K562 (cell line): Measurements from ENCODE around the gene LRCOL1. TPM values are rescaled to one million over a fixed set of nuclear protein-coding genes. Genes with fewer than 3 reads are reported as not detected.

Experiments
- ATAC-seq: fragments of 200-7000 bp; cut with Tn5 transposase; 3 replicates; pipeline ENCODE4 v1.9.1; 2020; ENCODE audit warnings: moderate library complexity
- BruUV-seq: library from RNA; stranded (reverse); fragments of 400-500 nt; replicated peaks from 2 replicates; lab custom pipeline; 2021; lab: Mats Ljungman, UMichigan
- CTCF ChIA-PET: fragments of 300-600 bp; formaldehyde crosslinking; extraction: SDS; loops from one replicate; lab custom pipeline; 2021; ENCODE audit warnings: low intra/inter-chr PET ratio; lab: Yijun Ruan, JAX
- POLR2A ChIA-PET: fragments of 300-600, 350-650 bp; sonication (Branson Sonifier 250); formaldehyde crosslinking; extraction: SDS; loops from one replicate; lab custom pipeline; 2021; ENCODE audit warnings: antibody characterized with exemption, inconsistent platforms; lab: Yijun Ruan, JAX
- DNase-seq, 4 experiments: peaks; one replicate each; pipeline versions ENCODE4 v3.0.0 to v3.0.0-alpha.2; 2011 to 2018; ENCODE audit warnings: low spot score in 3 of 4, mixed read lengths in 3 of 4; ENCODE audit errors: extremely low read depth in 1 of 4
- FAIRE-seq: peaks from 2 replicates; lab custom pipeline; 2011; peaks lifted over from hg19 to GRCh38; lab: Jason Lieb, UNC
- H2AFZ ChIP-seq: 2 replicates; pipeline ENCODE4 v1.6.0; 2011; ENCODE audit warnings: low read depth, low read length, control low read depth, inconsistent platforms
- H3K27ac ChIP-seq: fragments of 200-600 bp; 3 replicates; pipeline ENCODE4 v1.8.0; 2011; ENCODE audit warnings: low read depth, mild to moderate bottlenecking, control low read depth, inconsistent platforms, low read length, moderate library complexity, mixed read lengths; ENCODE audit errors: extremely low read depth
- H3K27me3 ChIP-seq, 2 experiments: fragments of 300-600 bp in 1 of 2; 2 replicates in 1 of 2; 3 replicates in 1 of 2; pipeline versions ENCODE4 v1.6.0 to v1.8.0; 2011; ENCODE audit warnings: inconsistent platforms in 2 of 2, low read length in 2 of 2, mild to moderate bottlenecking in 1 of 2, mixed read lengths in 1 of 2, moderate library complexity in 1 of 2; ENCODE audit not compliant: control insufficient read depth in 2 of 2, insufficient read depth in 2 of 2
- H3K36me3 ChIP-seq: fragments of 300-600 bp; 3 replicates; pipeline ENCODE4 v1.8.0; 2011; ENCODE audit warnings: mild to moderate bottlenecking, low read length, inconsistent platforms; ENCODE audit not compliant: control insufficient read depth, insufficient read depth
- H3K4me1 ChIP-seq, 2 experiments: fragments of 200-600 bp in 1 of 2; replicated peaks in 1 of 2; 2 replicates in 1 of 2; 3 replicates in 1 of 2; pipeline versions ENCODE4 v1.5.1 to v1.8.0; 2011; ENCODE audit warnings: inconsistent platforms in 2 of 2, low read length in 2 of 2, mild to moderate bottlenecking in 1 of 2, mixed read lengths in 1 of 2, moderate library complexity in 1 of 2; ENCODE audit not compliant: control insufficient read depth in 2 of 2, insufficient read depth in 2 of 2
- H3K4me2 ChIP-seq: 2 replicates; pipeline ENCODE4 v1.6.1; 2011; ENCODE audit warnings: low read length, control low read depth, inconsistent platforms, mixed read lengths; ENCODE audit not compliant: insufficient read depth
- H3K4me3 ChIP-seq: fragments of 200-600 bp; sonication (generic), shearing (Covaris generic); 2 replicates; pipeline ENCODE4 v1.5.1; 2016; ENCODE audit warnings: control low read depth, inconsistent platforms
- H3K79me2 ChIP-seq: fragments of 200-600 bp; 3 replicates; pipeline ENCODE4 v1.8.0; 2011; ENCODE audit warnings: low read length, inconsistent platforms; ENCODE audit not compliant: control insufficient read depth, insufficient read depth
- H3K9ac ChIP-seq, 2 experiments: 2 replicates each; pipeline versions ENCODE4 v1.6.0 to v1.6.1; 2011; ENCODE audit warnings: low read depth in 2 of 2, low read length in 2 of 2, control low read depth in 1 of 2, inconsistent platforms in 1 of 2, mild to moderate bottlenecking in 1 of 2, mixed read lengths in 1 of 2; ENCODE audit not compliant: insufficient read depth in 1 of 2
- H3K9me1 ChIP-seq: one replicate; pipeline ENCODE4 v1.6.0; 2011; ENCODE audit warnings: inconsistent platforms, mild to moderate bottlenecking, low read length, moderate library complexity; ENCODE audit not compliant: control insufficient read depth, insufficient read depth
- H3K9me3 ChIP-seq: replicated peaks from 2 replicates; pipeline ENCODE4 v1.5.1; 2011; ENCODE audit warnings: low read depth, low read length, inconsistent platforms; ENCODE audit not compliant: control insufficient read depth, insufficient read depth
- H4K20me1 ChIP-seq: replicated peaks from 2 replicates; pipeline ENCODE4 v1.6.1; 2011; ENCODE audit warnings: low read length, inconsistent platforms, mixed read lengths; ENCODE audit not compliant: control insufficient read depth, insufficient read depth
- BRF2 ChIP-seq: IDR thresholded peaks from 3 replicates; pipeline ENCODE4 v1.6.1; 2011; ENCODE audit warnings: borderline replicate concordance, mild to moderate bottlenecking; ENCODE audit not compliant: insufficient read length, insufficient read depth
- SNRNP70 ChIP-seq: fragments of 200-400 bp; formaldehyde crosslinking; optimal IDR thresholded peaks from 2 replicates; pipeline ENCODE3; 2017; ENCODE audit warnings: low read depth, low read length
- ZNF121 ChIP-seq: sonication (generic); formaldehyde crosslinking; conservative IDR thresholded peaks from 2 replicates; pipeline ENCODE4 v1.8.0; 2022; ENCODE audit warnings: missing genetic modification reagents
- ZNF583 ChIP-seq: fragments of 250-450 bp; sonication (Bioruptor Pico); IDR thresholded peaks from 2 replicates; pipeline ENCODE4 v1.4.0; 2020
- WGBS: fragments of 100-300 bp; shearing (Covaris generic); methylation state at CpG from one replicate; pipeline ENCODE4 v1.1.6; 2016; ENCODE audit warnings: low coverage, mixed read lengths; ENCODE audit not compliant: insufficient coverage; ENCODE audit errors: missing lambda C conversion rate; 5-methylcytosine and 5-hydroxymethylcytosine counted together
- in situ Hi-C: fragments of 300-500 bp; cut with MboI; formaldehyde crosslinking; loops from 4 replicates; pipeline ENCODE4 v1.15.0; 2018; ENCODE audit warnings: inconsistent platforms, mixed read lengths
- intact Hi-C: fragments of 100-400 bp; cut with micrococcal nuclease; formaldehyde crosslinking; loops from 2 replicates; pipeline ENCODE4 v1.14.2; 2022
- polyA plus RNA-seq, 8 experiments: library from polyadenylated mRNA; depleted of rRNA in 4 of 8; stranded (reverse) in 5 of 8; unstranded in 3 of 8; fragments of >200 nt; fragmentation: Nextera tagmentation in 2 of 8; fragmentation: Illumina TruSeq in 1 of 8; extraction: Ambion mirVana in 2 of 8; extraction: Trizol in 1 of 8; gene quantifications; 2 replicates each; pipeline versions ENCODE4 v1.2.1 to v1.2.3, GENCODE V29; 2011 to 2014; ENCODE audit warnings: inconsistent platforms in 1 of 8, missing spikeins in 1 of 8
- total RNA-seq, 7 experiments: library from RNA; depleted of rRNA in 6 of 7; stranded (reverse); fragments of >200 nt in 6 of 7; fragmentation: Illumina TruSeq in 2 of 7; extraction: Trizol in 2 of 7; gene quantifications; 2 replicates each; pipeline versions ENCODE4 v1.2.1 to v1.2.3, GENCODE V29; 2011 to 2021; ENCODE audit warnings: low replicate concordance in 1 of 7

LRCOL1 gene
- total and polyA plus RNA-seq, 9 of the 15 experiments (the other 6 are each of a cell fraction or from before 2014, with no cell fraction given), result not detected

DNA sequence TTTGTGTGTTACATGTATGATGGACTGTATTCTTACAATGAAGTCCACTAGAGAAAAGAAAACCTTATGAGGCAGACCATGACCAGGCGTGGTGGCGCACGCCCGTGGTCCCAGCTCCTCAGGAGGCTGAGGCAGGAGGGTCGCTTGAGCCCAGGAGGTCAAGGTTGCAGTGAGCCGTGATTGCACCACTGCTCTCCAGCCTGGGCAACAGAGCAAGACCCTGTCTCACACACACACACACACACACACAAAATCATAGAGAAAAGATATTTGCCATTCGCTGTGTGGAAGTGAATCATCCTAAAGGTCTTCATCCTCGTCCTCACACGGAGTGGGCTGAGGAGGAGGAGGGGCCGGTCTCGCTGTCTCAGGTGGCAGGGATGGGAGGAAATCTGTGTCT is 32.3 kb downstream of the LRCOL1 start:
- H3K9ac ChIP-seq, result no peak overlapping the region; a peak in 1 of 4 replicates
- ATAC-seq (no peak), DNase-seq (no peak), FAIRE-seq (no peak)
- no peak overlapping the region for H2AFZ ChIP-seq
- no peak overlapping the region for H3K4me3 ChIP-seq
- H3K9me3 ChIP-seq, result no peaks in the 10 kb centered on the region
- in situ Hi-C loops, result no loop called here
- intact Hi-C loops, result no loop called here
- no peak overlapping the region for H3K4me2 ChIP-seq
- POLR2A ChIA-PET, result no interaction called here
- H3K36me3 ChIP-seq, result peaks cover 85% of the 10 kb centered on the region; the same call in 2 of the 3 replicates
- CTCF ChIA-PET, result no interaction called here
- peaks cover 0 to 24% of the 10 kb centered on the region in 2 experiments; a peak in 2 of 5 replicates for H3K4me1 ChIP-seq
- H3K9me1 ChIP-seq, result no peaks in the 10 kb centered on the region
- TF ChIP-seq SNRNP70 (no peak), ZNF121 (peak; percentile 56), BRF2 (no peak), ZNF583 (CRISPR knock-in tag) (no peak)
- no TSS peak for BruUV-seq
- no peaks in the 10 kb centered on the region; the same call in 1 of the 2 replicates for H4K20me1 ChIP-seq
- H3K79me2 ChIP-seq, result no peaks in the 10 kb centered on the region
- 87% methylated on average over 11 of the region's 11 CpGs for WGBS
- H3K27me3 ChIP-seq, result no peaks in the 10 kb centered on the region
- H3K27ac ChIP-seq, result no peak overlapping the region
